ENCODE data around the gene STK38. TPM values are rescaled to one million over a fixed set of nuclear protein-coding genes. Genes with fewer than 3 reads are reported as not detected.

STK38 gene
- total RNA-seq, 1 experiment from 2014 or later, result 25.7 TPM

- H3K4me2 ChIP-seq (ENCODE audit: low read length), result peak overlapping the region; percentile 90
- peak; percentile 6 for ATAC-seq
- TF ChIP-seq EZH2 (IDR thresholded peaks at IDR 0.05; ENCODE audit: low read length, unreplicated experiment) (no peak), CTCF (conservative IDR thresholded peaks at IDR 0.05; ENCODE audit: low read depth, low read length) (no peak), EZH2phosphoT487 (IDR thresholded peaks at IDR 0.05; ENCODE audit: borderline replicate concordance, low read length) (no peak)
- no peaks in the 10 kb centered on the region for H3K27me3 ChIP-seq (ENCODE audit: low read length)
- H4K20me1 ChIP-seq (ENCODE audit: low read length), result no peaks in the 10 kb centered on the region
- no peaks in the 10 kb centered on the region for H3K9me3 ChIP-seq (ENCODE audit: low read length)
- H3K27ac ChIP-seq (ENCODE audit: low read length), result peak overlapping the region; percentile 55
- peak overlapping the region; percentile 99 for H2AFZ ChIP-seq (ENCODE audit: low read length)
- H3K36me3 ChIP-seq (ENCODE audit: low read depth, low read length), result no peaks in the 10 kb centered on the region
- ChIA-PET CTCF (interaction anchor here (0.9 kb wide), 1 partner anchor 69 kb away, joined by 4 read pairs; no protein-coding TSS in a partner anchor), POLR2A (ENCODE audit: unreplicated experiment) (interaction anchor here (0.6 kb wide), 2 partner anchors 38 to 46 kb away, joined by 3 to 22 read pairs; no protein-coding TSS in a partner anchor)
- H3K4me3 ChIP-seq (ENCODE audit: low read length), result peak overlapping the region; percentile 94
- H3K79me2 ChIP-seq (ENCODE audit: low read length), result peaks cover 56% of the 10 kb centered on the region
- peaks cover 41% of the 10 kb centered on the region for H3K4me1 ChIP-seq (ENCODE audit: insufficient read depth, low read length)
- peak; percentile 15 for DNase-seq
- no peaks in the 10 kb centered on the region for H3K9me2 ChIP-seq (replicated peaks; ENCODE audit: low read length)
- TSS peak; percentile 48 for BruUV-seq (replicated peaks)
- peak overlapping the region; percentile 93 for H3K9ac ChIP-seq (ENCODE audit: low read length)
- no peaks in the 10 kb centered on the region for H3F3A ChIP-seq (ENCODE audit: low read length, unreplicated experiment)
- intact Hi-C loops (cut with micrococcal nuclease), result loop anchor here (2.0 kb wide), 2 partner anchors 30 to 48 kb away; partner anchors contain the start of gene SRSF3
Observed at GRCh38 chr6:36546308-36546919, 865 bp downstream of the STK38 start.

GRCh38 chr6:36545767-36546307, 1.4 kb downstream of the STK38 start:
- H3K9me3 ChIP-seq (ENCODE audit: low read length), result no peaks in the 10 kb centered on the region
- H3K9me2 ChIP-seq (replicated peaks; ENCODE audit: low read length), result no peaks in the 10 kb centered on the region
- peak overlapping the region; percentile 94 for H3K4me3 ChIP-seq (ENCODE audit: low read length)
- H3K36me3 ChIP-seq (ENCODE audit: low read depth, low read length), result no peaks in the 10 kb centered on the region
- no peak for ATAC-seq
- ChIA-PET CTCF (no interaction called here), POLR2A (ENCODE audit: unreplicated experiment) (interaction anchor here (0.6 kb wide), 3 partner anchors 39 to 47 kb away, joined by 3 to 22 read pairs (median 21); no protein-coding TSS in a partner anchor)
- TF ChIP-seq EZH2phosphoT487 (IDR thresholded peaks at IDR 0.05; ENCODE audit: borderline replicate concordance, low read length) (no peak), CTCF (conservative IDR thresholded peaks at IDR 0.05; ENCODE audit: low read depth, low read length) (no peak), EZH2 (IDR thresholded peaks at IDR 0.05; ENCODE audit: low read length, unreplicated experiment) (no peak)
- H3F3A ChIP-seq (ENCODE audit: low read length, unreplicated experiment), result no peaks in the 10 kb centered on the region
- no peak for DNase-seq
- no TSS peak for BruUV-seq (replicated peaks)
- H3K27me3 ChIP-seq (ENCODE audit: low read length), result no peaks in the 10 kb centered on the region
- peak overlapping the region; percentile 93 for H3K9ac ChIP-seq (ENCODE audit: low read length)
- intact Hi-C loops (cut with micrococcal nuclease), result loop anchor here (2.0 kb wide), 2 partner anchors 31 to 49 kb away; partner anchors contain the start of gene SRSF3
- H3K4me1 ChIP-seq (ENCODE audit: insufficient read depth, low read length), result peaks cover 43% of the 10 kb centered on the region
- peaks cover 62% of the 10 kb centered on the region for H3K79me2 ChIP-seq (ENCODE audit: low read length)
- H3K4me2 ChIP-seq (ENCODE audit: low read length), result peak overlapping the region; percentile 90
- H4K20me1 ChIP-seq (ENCODE audit: low read length), result no peaks in the 10 kb centered on the region
- no peak overlapping the region for H3K27ac ChIP-seq (ENCODE audit: low read length)
- peak overlapping the region; percentile 99 for H2AFZ ChIP-seq (ENCODE audit: low read length)
